Common myeloid progenitor, CD34-positive (primary cell): Measurements from ENCODE around the gene SWT1.
"Not testable (repeated sequence)": the region's sequence is repeated elsewhere in the genome, so short reads cannot be mapped to it uniquely, and the experiment has no call there.

Experiments used
- CTCF ChIA-PET: fragments of 350-600 bp; sonication (Branson Sonifier 250); formaldehyde crosslinking; loops from one replicate; lab custom pipeline; 2021; ENCODE audit warnings: antibody characterized with exemption; lab: Charles Lee
- POLR2A ChIA-PET: fragments of 350-600 bp; sonication (Branson Sonifier 250); formaldehyde crosslinking; loops from one replicate; lab custom pipeline; 2021; ENCODE audit warnings: antibody characterized with exemption; lab: Charles Lee
- DNase-seq, 3 donors: peaks; one replicate each; pipeline versions ENCODE4 v3.0.0 to v3.0.0-alpha.2; 2013
- H3K27ac ChIP-seq, 2 experiments: 1 replicate in 1 of 2; 2 replicates in 1 of 2; pipeline ENCODE4 v1.7.0; 2013; ENCODE audit warnings: inconsistent platforms in 2 of 2, low read length in 2 of 2, mild to moderate bottlenecking in 2 of 2, low read depth in 1 of 2, moderate library complexity in 1 of 2; ENCODE audit not compliant: severe bottlenecking in 2 of 2, insufficient read depth in 1 of 2, poor library complexity in 1 of 2
- H3K27me3 ChIP-seq, 5 experiments: replicated peaks in 2 of 5; 1 replicate in 3 of 5; 2 replicates in 2 of 5; pipeline versions ENCODE4 v1.6.1 to v1.7.0; 2013; ENCODE audit warnings: low read length in 4 of 5, mild to moderate bottlenecking in 2 of 5, moderate library complexity in 2 of 5, inconsistent platforms in 1 of 5; ENCODE audit not compliant: insufficient read depth in 5 of 5, control insufficient read depth in 4 of 5
- H3K36me3 ChIP-seq, 4 experiments: 1 replicate in 2 of 4; 2 replicates in 2 of 4; pipeline versions ENCODE4 v1.6.1 to v1.7.0; 2013; ENCODE audit warnings: low read length in 3 of 4, control low read depth in 1 of 4, mild to moderate bottlenecking in 1 of 4; ENCODE audit not compliant: control insufficient read depth in 4 of 4, insufficient read depth in 4 of 4
- H3K4me1 ChIP-seq, 4 experiments: 1 replicate in 3 of 4; 2 replicates in 1 of 4; pipeline versions ENCODE4 v1.6.1 to v1.7.1; 2013; ENCODE audit warnings: low read length in 3 of 4, mild to moderate bottlenecking in 3 of 4, control low read depth in 1 of 4, inconsistent platforms in 1 of 4, moderate library complexity in 1 of 4; ENCODE audit not compliant: control insufficient read depth in 4 of 4, insufficient read depth in 4 of 4; ENCODE audit errors: control extremely low read depth in 1 of 4
- H3K4me3 ChIP-seq, 7 experiments: 1 replicate in 4 of 7; 2 replicates in 3 of 7; pipeline versions ENCODE4 v1.5.1 to v1.7.0; 2013; ENCODE audit warnings: mild to moderate bottlenecking in 7 of 7, low read length in 6 of 7, moderate library complexity in 6 of 7, inconsistent platforms in 2 of 7, low read depth in 2 of 7, control low read depth in 1 of 7; ENCODE audit not compliant: insufficient read depth in 4 of 7, control insufficient read depth in 1 of 7; ENCODE audit errors: extremely low read depth in 1 of 7
- H3K9me3 ChIP-seq, 5 experiments: 1 replicate in 4 of 5; 2 replicates in 1 of 5; pipeline versions ENCODE4 v1.6.1 to v1.7.1; 2013; ENCODE audit warnings: low read length in 4 of 5, mild to moderate bottlenecking in 2 of 5, inconsistent platforms in 1 of 5, low read depth in 1 of 5, moderate library complexity in 1 of 5; ENCODE audit not compliant: control insufficient read depth in 4 of 5, insufficient read depth in 2 of 5; ENCODE audit errors: control extremely low read depth in 1 of 5
- WGBS: methylation state at CpG from one replicate; pipeline ENCODE4 v1.1.5; 2013; ENCODE audit not compliant: insufficient coverage; 5-methylcytosine and 5-hydroxymethylcytosine counted together

Gene SWT1

GRCh38 chr1:185162491-185162890 lies 5.5 kb downstream of the SWT1 start:
- Histone ChIP-seq H3K9me3 (no peaks in the 10 kb centered on the region), H3K27me3 (no peaks in the 10 kb centered on the region), H3K4me3 (no peak overlapping the region), H3K27ac (no peak overlapping the region), H3K36me3 (peaks cover 0 to 10% (median 3%) of the 10 kb centered on the region in 4 experiments), H3K4me1 (peaks cover 16 to 21% (median 20%) of the 10 kb centered on the region in 4 experiments)
- whole genome bisulfite sequencing = no CpG with 5 or more reads among the region's 4 CpGs
- CTCF ChIA-PET = no interaction called here
- POLR2A ChIA-PET = no interaction called here
- DNase-seq = no peak

DNA sequence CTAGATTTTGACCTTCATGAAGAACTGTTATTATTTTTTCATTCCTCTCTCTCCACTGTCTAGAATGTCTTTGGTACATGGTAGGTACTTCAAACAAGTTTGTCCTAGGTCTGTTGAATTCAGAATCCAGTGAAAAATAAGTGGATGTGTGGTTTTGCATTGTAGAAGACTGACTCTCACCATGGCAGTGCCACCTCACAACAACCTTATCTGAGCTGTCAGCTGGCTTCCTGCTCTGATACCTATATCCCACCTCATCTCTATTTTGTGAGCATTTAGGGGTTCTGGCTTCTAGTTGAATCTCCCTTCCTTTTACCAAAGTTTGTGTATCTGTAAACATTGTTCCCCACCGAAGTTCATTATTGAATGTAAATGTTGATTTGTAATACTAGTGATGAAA lies 9.1 kb downstream of the SWT1 start:
- peak overlapping the region in 1 of 7 experiments; percentile 37 for H3K4me3 ChIP-seq
- CTCF ChIA-PET = interaction anchor here (1.3 to 2.3 kb wide), 2 partner anchors 182 to 361 kb away, joined by 3 to 6 read pairs; no protein-coding TSS in a partner anchor
- H3K36me3 ChIP-seq = peaks cover 0 to 9% (median 4%) of the 10 kb centered on the region in 4 experiments
- peaks cover 9 to 14% (median 11%) of the 10 kb centered on the region in 4 experiments for H3K4me1 ChIP-seq
- POLR2A ChIA-PET = no interaction called here
- peak overlapping the region; percentile 25 to 78 for H3K27ac ChIP-seq
- no CpG with 5 or more reads among the region's 1 CpG for WGBS
- no peaks in the 10 kb centered on the region for H3K27me3 ChIP-seq
- DNase-seq = peak; percentile 44 to 87 (median 79)
- no peaks in the 10 kb centered on the region for H3K9me3 ChIP-seq

GRCh38 chr1:185170291-185170848 lies 13.4 kb downstream of the SWT1 start:
- Histone ChIP-seq H3K27ac (no peak overlapping the region), H3K4me1 (peaks cover 6 to 10% (median 9%) of the 10 kb centered on the region in 4 experiments), H3K36me3 (peaks cover 0 to 5% (median 1%) of the 10 kb centered on the region in 4 experiments), H3K9me3 (no peaks in the 10 kb centered on the region), H3K27me3 (no peaks in the 10 kb centered on the region), H3K4me3 (peak overlapping the region in 4 of 7 experiments; percentile 4 to 55 (median 44))
- ChIA-PET CTCF (interaction anchor here (0.6 to 4.5 kb wide), 48 partner anchors 8 to 1504 kb away, joined by 3 to 64 read pairs (median 4); partner anchors contain the start of genes NIBAN1, SWT1 and TRMT1L), POLR2A (interaction anchor here (0.9 kb wide), 1 partner anchor 13 kb away, joined by 3 read pairs; the partner anchor contains the start of gene SWT1)
- peak; percentile 76 to 89 (median 87) for DNase-seq
- WGBS = 17% methylated on average over 3 of the region's 5 CpGs

DNA sequence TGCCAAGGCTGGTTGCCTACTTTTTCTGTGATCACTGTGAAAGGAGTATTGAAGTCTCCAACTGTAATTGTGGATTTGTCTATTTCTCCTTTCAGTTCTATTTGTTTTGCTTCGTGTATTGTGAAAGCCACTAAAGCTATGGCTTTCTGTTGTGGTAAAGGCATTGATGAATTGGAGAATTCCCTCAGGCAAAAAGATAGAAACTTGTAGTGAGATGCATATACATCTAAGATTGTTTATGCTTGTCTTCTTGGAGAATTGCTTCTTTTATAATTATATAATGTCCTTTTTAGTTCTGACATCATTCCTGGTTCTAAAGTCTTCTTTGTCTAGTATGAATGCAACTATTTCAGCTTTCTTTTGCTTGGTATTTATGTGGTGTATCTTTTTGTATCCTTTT lies 36.8 kb downstream of the SWT1 start:
- no peak overlapping the region for H3K27ac ChIP-seq
- no peak overlapping the region for H3K4me3 ChIP-seq
- no peaks in the 10 kb centered on the region for H3K27me3 ChIP-seq
- CTCF ChIA-PET = no interaction called here
- POLR2A ChIA-PET = no interaction called here
- DNase-seq = no peak
- peaks cover 0 to 8% (median 0%) of the 10 kb centered on the region in 5 experiments for H3K9me3 ChIP-seq
- peaks cover 0 to 10% (median 2%) of the 10 kb centered on the region in 4 experiments for H3K36me3 ChIP-seq
- WGBS = no CpG with 5 or more reads among the region's 1 CpG
- no peaks in the 10 kb centered on the region for H3K4me1 ChIP-seq

GRCh38 chr1:185198712-185199111 lies 41.7 kb downstream of the SWT1 start:
- DNase-seq, H3K27me3 ChIP-seq, POLR2A ChIA-PET, H3K4me1 ChIP-seq, H3K4me3 ChIP-seq, H3K27ac ChIP-seq: not testable (repeated sequence)
- H3K36me3 ChIP-seq = peaks cover 0 to 11% (median 1%) of the 10 kb centered on the region in 4 experiments
- 93% methylated on average over 2 of the region's 4 CpGs for WGBS
- CTCF ChIA-PET = interaction anchor here (0.6 to 1.4 kb wide), 2 partner anchors 28 to 373 kb away, joined by 3 read pairs; no protein-coding TSS in a partner anchor
- peaks cover 0 to 11% (median 3%) of the 10 kb centered on the region in 5 experiments for H3K9me3 ChIP-seq

DNA sequence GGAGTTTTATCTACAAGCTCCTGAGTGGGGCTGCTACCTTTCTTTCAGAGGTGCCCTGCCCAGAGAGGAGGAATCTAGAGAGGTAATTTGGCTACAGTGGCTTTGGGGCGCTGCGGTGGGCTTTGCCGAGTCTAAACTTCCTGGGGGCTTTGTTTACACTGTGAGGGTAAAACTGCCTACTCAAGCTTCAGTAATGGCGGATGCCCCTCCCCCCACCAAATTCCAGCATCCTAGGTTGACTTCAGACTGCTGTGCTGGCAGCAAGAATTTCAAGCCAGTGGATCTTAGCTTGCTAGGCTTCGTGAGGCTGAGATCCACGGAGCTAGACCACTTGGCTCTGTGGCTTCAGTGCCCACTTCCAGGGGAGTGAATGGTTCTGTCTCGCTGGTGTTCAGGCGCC lies 43.9 kb downstream of the SWT1 start:
- ChIA-PET POLR2A (no interaction called here), CTCF (no interaction called here)
- H3K27me3 ChIP-seq = no peaks in the 10 kb centered on the region
- no peaks in the 10 kb centered on the region for H3K4me1 ChIP-seq
- peaks cover 0 to 11% (median 3%) of the 10 kb centered on the region in 5 experiments for H3K9me3 ChIP-seq
- no peak overlapping the region for H3K27ac ChIP-seq
- H3K36me3 ChIP-seq = peaks cover 0 to 10% (median 1%) of the 10 kb centered on the region in 4 experiments
- no peak for DNase-seq
- H3K4me3 ChIP-seq = no peak overlapping the region
- WGBS = over 99% methylated on average over 8 of the region's 8 CpGs

GRCh38 chr1:185207170-185207569 lies 50.2 kb downstream of the SWT1 start:
- CTCF ChIA-PET = no interaction called here
- DNase-seq = no peak

More at GRCh38 chr1:185207170-185207569, 50.2 kb downstream of the SWT1 start:
- H3K27ac ChIP-seq = no peak overlapping the region
- peaks cover 0 to 7% (median 0%) of the 10 kb centered on the region in 4 experiments for H3K36me3 ChIP-seq
- H3K9me3 ChIP-seq = peaks cover 0 to 3% (median 0%) of the 10 kb centered on the region in 5 experiments
- POLR2A ChIA-PET = no interaction called here
- no peak overlapping the region for H3K4me3 ChIP-seq
- H3K4me1 ChIP-seq = no peaks in the 10 kb centered on the region
- no peaks in the 10 kb centered on the region for H3K27me3 ChIP-seq
